HCT116 (cell line): ENCODE data around the gene AOC1. TPM values are rescaled to one million over a fixed set of nuclear protein-coding genes. Genes with fewer than 3 reads are reported as not detected.

Experiments
- ATAC-seq: fragments of 200-7000 bp; cut with Tn5 transposase; 2 replicates; pipeline ENCODE4 v1.9.1; 2020; ENCODE audit warnings: mild to moderate bottlenecking, moderate library complexity
- BruUV-seq: library from RNA; stranded (reverse); fragments of 400-500 nt; replicated peaks from 2 replicates; lab custom pipeline; 2021; lab: Mats Ljungman, UMichigan
- CTCF ChIA-PET: fragments of 300-600 bp; sonication (Branson Sonifier 250); formaldehyde crosslinking; loops from one replicate; lab custom pipeline; 2021; ENCODE audit warnings: antibody characterized with exemption; lab: Charles Lee
- POLR2A ChIA-PET: fragments of 300-600, 350-600 bp; sonication (Branson Sonifier 250); formaldehyde crosslinking; loops from one replicate; lab custom pipeline; 2021; ENCODE audit warnings: antibody characterized with exemption; lab: Charles Lee
- RAD21 ChIA-PET, 2 experiments: fragments of 300-600 bp; sonication (Branson Sonifier 250); formaldehyde crosslinking; loops; one replicate each; lab custom pipeline; 2023; ENCODE audit warnings: low total read pairs in 2 of 2; ENCODE audit not compliant: uncharacterized antibody in 2 of 2, unreplicated experiment in 2 of 2, low non-redundant PET in 1 of 2; lab: Charles Lee
- DNase-seq: peaks from one replicate; pipeline ENCODE4 v3.0.0-alpha.2; 2010; ENCODE audit warnings: low read depth, low spot score
- H2AFZ ChIP-seq: fragments of 200-600 bp; shearing (Covaris generic), sonication (generic); 2 replicates; pipeline ENCODE4 v1.6.1; 2017; ENCODE audit warnings: low read depth, mixed run types, mixed read lengths, antibody characterized with exemption, low read length; ENCODE audit not compliant: poor library complexity, severe bottlenecking
- H3K27ac ChIP-seq: 2 replicates; pipeline ENCODE4 v1.5.1; 2012; ENCODE audit warnings: low read depth, low read length
- H3K27me3 ChIP-seq: fragments of 200-600 bp; sonication (generic); 2 replicates; pipeline ENCODE4 v1.6.1; 2016; ENCODE audit warnings: mixed run types, low read length, mixed read lengths; ENCODE audit not compliant: insufficient read depth
- H3K36me3 ChIP-seq, 2 experiments: fragments of 200-500 bp in 1 of 2; fragments of 200-600 bp in 1 of 2; sonication (Bioruptor generic) in 1 of 2; sonication (generic) in 1 of 2; 2 replicates each; pipeline versions ENCODE4 v1.5.1 to v1.6.1; 2014 to 2016; ENCODE audit warnings: low read length in 2 of 2, inconsistent platforms in 1 of 2, mixed read lengths in 1 of 2, mixed run types in 1 of 2; ENCODE audit not compliant: insufficient read depth in 2 of 2, control insufficient read depth in 1 of 2
- H3K4me1 ChIP-seq, 2 experiments: fragments of 200-600 bp in 1 of 2; sonication (generic) in 1 of 2; 2 replicates each; pipeline versions ENCODE4 v1.5.1 to v1.6.1; 2012 to 2017; ENCODE audit warnings: low read length in 2 of 2, inconsistent platforms in 1 of 2, mild to moderate bottlenecking in 1 of 2, mixed read lengths in 1 of 2, mixed run types in 1 of 2, moderate library complexity in 1 of 2; ENCODE audit not compliant: insufficient read depth in 2 of 2, control insufficient read depth in 1 of 2
- H3K4me2 ChIP-seq: fragments of 200-600 bp; sonication (generic); 2 replicates; pipeline ENCODE4 v1.6.1; 2017; ENCODE audit warnings: mixed run types, low read length, mixed read lengths
- H3K4me3 ChIP-seq, 2 experiments: fragments of 200-600 bp in 1 of 2; sonication (generic) in 1 of 2; replicated peaks in 1 of 2; 2 replicates each; pipeline ENCODE4 v1.5.1; 2011 to 2016; ENCODE audit warnings: low read length in 2 of 2, control low read depth in 1 of 2, low read depth in 1 of 2, mild to moderate bottlenecking in 1 of 2, mixed read lengths in 1 of 2, mixed run types in 1 of 2
- H3K79me2 ChIP-seq: fragments of 200-600 bp; sonication (generic); 2 replicates; pipeline ENCODE4 v1.6.1; 2017; ENCODE audit warnings: mild to moderate bottlenecking, mixed run types, low read length, moderate library complexity, mixed read lengths; ENCODE audit not compliant: insufficient read depth
- H3K9ac ChIP-seq: fragments of 200-600 bp; sonication (generic); 2 replicates; pipeline ENCODE4 v1.6.1; 2016; ENCODE audit warnings: low read length, mixed read lengths
- H3K9me2 ChIP-seq: fragments of 200-600 bp; sonication (generic), shearing (Covaris generic); 2 replicates; pipeline ENCODE4 v1.6.1; 2017; ENCODE audit warnings: mixed run types, mild to moderate bottlenecking, moderate library complexity; ENCODE audit not compliant: insufficient read depth
- H3K9me3 ChIP-seq, 2 experiments: fragments of 200-500 bp in 1 of 2; fragments of 200-600 bp in 1 of 2; sonication (Bioruptor generic) in 1 of 2; sonication (generic) in 1 of 2; 2 replicates each; pipeline ENCODE4 v1.6.1; 2014 to 2017; ENCODE audit warnings: low read length in 2 of 2, mixed read lengths in 2 of 2, inconsistent platforms in 1 of 2, low read depth in 1 of 2, mild to moderate bottlenecking in 1 of 2, mixed run types in 1 of 2, moderate library complexity in 1 of 2; ENCODE audit not compliant: control insufficient read depth in 1 of 2, insufficient read depth in 1 of 2
- H4K20me1 ChIP-seq: fragments of 200-600 bp; sonication (generic), shearing (Covaris generic); 2 replicates; pipeline ENCODE4 v1.6.1; 2017; ENCODE audit warnings: mixed run types, mild to moderate bottlenecking, moderate library complexity; ENCODE audit not compliant: insufficient read depth
- ATF3 ChIP-seq: IDR thresholded peaks from 2 replicates; pipeline ENCODE4 v1.6.1; 2012
- CBX3 ChIP-seq: IDR thresholded peaks from 2 replicates; pipeline ENCODE4 v1.6.1; 2012; ENCODE audit warnings: low read depth
- CEBPB ChIP-seq: IDR thresholded peaks from 2 replicates; pipeline ENCODE4 v1.6.1; 2012; ENCODE audit warnings: low read depth
- CTCF ChIP-seq, 3 experiments: fragments of 200-600 bp in 1 of 3; sonication (generic) in 1 of 3; IDR thresholded peaks in 2 of 3; conservative IDR thresholded peaks in 1 of 3; 2 replicates each; pipeline ENCODE4 v1.5.1; 2012 to 2017; ENCODE audit warnings: low read depth in 2 of 3, low read length in 2 of 3, antibody characterized with exemption in 1 of 3, borderline replicate concordance in 1 of 3, control low read depth in 1 of 3, mild to moderate bottlenecking in 1 of 3, mixed read lengths in 1 of 3, mixed run types in 1 of 3, moderate library complexity in 1 of 3; ENCODE audit not compliant: insufficient read depth in 1 of 3
- EGR1 ChIP-seq: IDR thresholded peaks from 2 replicates; pipeline ENCODE4 v1.6.1; 2012; ENCODE audit warnings: low read depth
- EZH2 ChIP-seq: fragments of 200-600 bp; sonication (generic); IDR thresholded peaks from 2 replicates; pipeline ENCODE4 v1.6.1; 2017; ENCODE audit warnings: antibody characterized with exemption, mixed run types
- EZH2phosphoT487 ChIP-seq: fragments of 200-600 bp; IDR thresholded peaks from 2 replicates; pipeline ENCODE4 v1.6.1; 2018; ENCODE audit warnings: antibody characterized with exemption, borderline replicate concordance
- POLR2AphosphoS5 ChIP-seq: IDR thresholded peaks from 2 replicates; pipeline ENCODE4 v1.6.1; 2011; ENCODE audit warnings: mild to moderate bottlenecking, low read depth, low read length, moderate library complexity
- RAD21 ChIP-seq: IDR thresholded peaks from 2 replicates; pipeline ENCODE4 v1.6.1; 2012; ENCODE audit warnings: low read depth, mild to moderate bottlenecking
- TCF7L2 ChIP-seq: IDR thresholded peaks from 2 replicates; pipeline ENCODE4 v1.7.0; 2011; ENCODE audit warnings: borderline replicate concordance, inconsistent platforms; ENCODE audit not compliant: insufficient read depth, insufficient read length; ENCODE audit errors: extremely low read depth
- YY1 ChIP-seq: IDR thresholded peaks from 2 replicates; pipeline ENCODE4 v1.6.1; 2011; ENCODE audit warnings: low read length, low read depth, moderate library complexity, mild to moderate bottlenecking; ENCODE audit not compliant: insufficient replicate concordance; ENCODE audit errors: extremely low read depth
- ZFX ChIP-seq: fragments of 450-650 bp; IDR thresholded peaks from 2 replicates; pipeline ENCODE4 v1.6.1; 2017
- ZNF274 ChIP-seq: fragments of 200-500 bp; sonication (Bioruptor generic); IDR thresholded peaks from 2 replicates; pipeline ENCODE4 v1.6.1; 2014; ENCODE audit warnings: mild to moderate bottlenecking, low read depth, low read length, inconsistent platforms
- intact Hi-C: fragments of 100-400 bp; cut with micrococcal nuclease; formaldehyde crosslinking; loops from 2 replicates; pipeline ENCODE4 v1.10.0; 2022
- total RNA-seq: library from RNA; stranded (reverse); gene quantifications from one replicate; pipeline ENCODE4 v1.2.1, GENCODE V29; 2021; ENCODE audit not compliant: unreplicated experiment
- TF ChIP-seq, protein P1 (sequence below): IDR thresholded peaks from 2 replicates; pipeline ENCODE4 v1.6.1; 2012; ENCODE audit warnings: low read depth

AOC1 gene
- total RNA-seq, 1 experiment from 2014 or later = 0.37 TPM

GRCh38 chr7:150862356-150862755, 10.0 kb downstream of the AOC1 start (continued):
- TF ChIP-seq, protein P1, sequence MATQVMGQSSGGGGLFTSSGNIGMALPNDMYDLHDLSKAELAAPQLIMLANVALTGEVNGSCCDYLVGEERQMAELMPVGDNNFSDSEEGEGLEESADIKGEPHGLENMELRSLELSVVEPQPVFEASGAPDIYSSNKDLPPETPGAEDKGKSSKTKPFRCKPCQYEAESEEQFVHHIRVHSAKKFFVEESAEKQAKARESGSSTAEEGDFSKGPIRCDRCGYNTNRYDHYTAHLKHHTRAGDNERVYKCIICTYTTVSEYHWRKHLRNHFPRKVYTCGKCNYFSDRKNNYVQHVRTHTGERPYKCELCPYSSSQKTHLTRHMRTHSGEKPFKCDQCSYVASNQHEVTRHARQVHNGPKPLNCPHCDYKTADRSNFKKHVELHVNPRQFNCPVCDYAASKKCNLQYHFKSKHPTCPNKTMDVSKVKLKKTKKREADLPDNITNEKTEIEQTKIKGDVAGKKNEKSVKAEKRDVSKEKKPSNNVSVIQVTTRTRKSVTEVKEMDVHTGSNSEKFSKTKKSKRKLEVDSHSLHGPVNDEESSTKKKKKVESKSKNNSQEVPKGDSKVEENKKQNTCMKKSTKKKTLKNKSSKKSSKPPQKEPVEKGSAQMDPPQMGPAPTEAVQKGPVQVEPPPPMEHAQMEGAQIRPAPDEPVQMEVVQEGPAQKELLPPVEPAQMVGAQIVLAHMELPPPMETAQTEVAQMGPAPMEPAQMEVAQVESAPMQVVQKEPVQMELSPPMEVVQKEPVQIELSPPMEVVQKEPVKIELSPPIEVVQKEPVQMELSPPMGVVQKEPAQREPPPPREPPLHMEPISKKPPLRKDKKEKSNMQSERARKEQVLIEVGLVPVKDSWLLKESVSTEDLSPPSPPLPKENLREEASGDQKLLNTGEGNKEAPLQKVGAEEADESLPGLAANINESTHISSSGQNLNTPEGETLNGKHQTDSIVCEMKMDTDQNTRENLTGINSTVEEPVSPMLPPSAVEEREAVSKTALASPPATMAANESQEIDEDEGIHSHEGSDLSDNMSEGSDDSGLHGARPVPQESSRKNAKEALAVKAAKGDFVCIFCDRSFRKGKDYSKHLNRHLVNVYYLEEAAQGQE = no peak
- TF ChIP-seq EGR1 (no peak), CBX3 (no peak), TCF7L2 (no peak), CEBPB (no peak), ATF3 (no peak)

GRCh38 chr7:150863946-150864345, 11.6 kb downstream of the AOC1 start:
- Histone ChIP-seq H2AFZ (no peak overlapping the region), H3K79me2 (no peaks in the 10 kb centered on the region), H3K9ac (no peak overlapping the region), H3K4me1 (no peaks in the 10 kb centered on the region), H3K4me2 (no peak overlapping the region), H3K9me2 (no peaks in the 10 kb centered on the region), H3K27ac (no peak overlapping the region), H4K20me1 (no peaks in the 10 kb centered on the region), H3K9me3 (no peaks in the 10 kb centered on the region), H3K4me3 (no peak overlapping the region), H3K27me3 (peaks cover 10% of the 10 kb centered on the region), H3K36me3 (no peaks in the 10 kb centered on the region)
- ChIA-PET CTCF (no interaction called here), RAD21 (no interaction called here), POLR2A (no interaction called here)
- ATAC-seq = no peak
- TF ChIP-seq EZH2 (no peak), CTCF (IDR thresholded peaks at IDR 0.05 in 2 of 3, conservative IDR thresholded peaks at IDR 0.05 in 1 of 3; ENCODE audit: borderline replicate concordance in 1 of 3, insufficient read depth in 1 of 3, low read depth in 2 of 3, low read length in 2 of 3) (no peak), ZNF274 (no peak), CBX3 (no peak), POLR2AphosphoS5 (no peak), RAD21 (no peak), EZH2phosphoT487 (no peak), YY1 (no peak), ZFX (no peak)
- intact Hi-C loops = no loop called here
- no peak for DNase-seq
- no TSS peak for BruUV-seq
